Calu3 (cell line): ENCODE data around the gene C2orf80. TPM values are rescaled to one million over a fixed set of nuclear protein-coding genes. Genes with fewer than 3 reads are reported as not detected.
"Not testable (repeated sequence)": the region's sequence is repeated elsewhere in the genome, so short reads cannot be mapped to it uniquely, and the experiment has no call there.

ENCODE experiments used
- BruUV-seq: library from RNA; stranded (reverse); fragments of 400-500 nt; replicated peaks from 2 replicates; lab custom pipeline; 2021; lab: Mats Ljungman, UMichigan
- CTCF ChIA-PET: fragments of 300-600 bp; sonication (Branson Sonifier 250); formaldehyde crosslinking; loops from one replicate; lab custom pipeline; 2022; ENCODE audit warnings: antibody characterized with exemption; lab: Charles Lee
- DNase-seq: peaks from one replicate; pipeline ENCODE4 v3.0.0; 2022
- H3K27ac Mint-ChIP-seq: one replicate; pipeline ENCODE4 v1.8.0; 2022; ENCODE audit warnings: mixed read lengths; ENCODE audit not compliant: unreplicated experiment
- H3K27me3 Mint-ChIP-seq: one replicate; pipeline ENCODE4 v1.8.0; 2022; ENCODE audit warnings: mixed read lengths; ENCODE audit not compliant: unreplicated experiment
- H3K36me3 Mint-ChIP-seq: one replicate; pipeline ENCODE4 v1.8.0; 2022; ENCODE audit warnings: mild to moderate bottlenecking, moderate library complexity, mixed read lengths; ENCODE audit not compliant: insufficient read depth, unreplicated experiment
- H3K4me1 Mint-ChIP-seq: one replicate; pipeline ENCODE4 v1.8.0; 2022; ENCODE audit warnings: mild to moderate bottlenecking, low read depth, mixed read lengths; ENCODE audit not compliant: unreplicated experiment
- H3K4me3 Mint-ChIP-seq: one replicate; pipeline ENCODE4 v1.8.0; 2022; ENCODE audit warnings: mild to moderate bottlenecking, low read depth, moderate library complexity, mixed read lengths; ENCODE audit not compliant: unreplicated experiment
- H3K9me3 Mint-ChIP-seq: one replicate; pipeline ENCODE4 v1.8.0; 2022; ENCODE audit warnings: low read depth, mixed read lengths; ENCODE audit not compliant: unreplicated experiment
- intact Hi-C: fragments of 100-400 bp; cut with micrococcal nuclease; formaldehyde crosslinking; loops from one replicate; pipeline ENCODE4 v1.10.0; 2022; ENCODE audit not compliant: unreplicated experiment
- total RNA-seq: library from RNA; stranded (reverse); gene quantifications from 2 replicates; pipeline ENCODE4 v1.2.3, GENCODE V29; 2022
- TF ChIP-seq, protein P1 (sequence below): fragments of 200-600 bp; IDR thresholded peaks from one replicate; pipeline ENCODE4 v1.8.0; 2022; ENCODE audit warnings: antibody characterized with exemption; ENCODE audit not compliant: unreplicated experiment

C2orf80 gene
- total RNA-seq, 1 experiment from 2014 or later = not detected

DNA sequence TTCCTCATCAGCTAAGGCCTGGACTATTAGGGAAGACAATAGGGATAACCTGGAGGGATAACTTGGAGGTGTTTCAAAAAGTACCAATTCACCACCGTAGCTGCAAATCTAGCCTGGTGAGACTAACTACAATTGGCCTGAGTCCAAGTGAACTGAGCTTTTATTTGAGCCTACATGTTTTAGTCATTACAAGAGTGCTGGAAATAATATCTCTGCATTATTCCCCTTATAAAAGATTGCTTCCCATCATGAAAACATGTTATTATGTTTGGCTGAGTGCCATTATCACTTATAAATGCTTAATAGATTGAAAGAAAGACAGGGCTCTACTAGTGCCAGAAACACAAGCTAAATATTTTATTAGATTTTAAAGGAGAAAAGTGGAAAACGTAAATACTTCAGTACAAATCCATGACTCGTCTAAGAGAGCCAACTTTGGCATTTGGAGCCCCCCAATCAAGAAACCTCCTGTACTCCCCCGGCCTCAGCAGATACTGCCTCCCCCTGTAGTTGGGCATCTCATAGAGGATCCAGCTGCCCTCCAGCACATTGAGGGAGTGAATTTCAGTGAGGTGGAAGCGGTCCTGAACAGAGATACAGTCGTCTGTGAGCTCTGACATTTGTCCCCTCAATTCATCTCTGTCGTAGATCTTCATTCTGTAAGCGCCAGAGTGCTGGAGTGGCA is 47.4 kb downstream of the C2orf80 start:
- H3K36me3 Mint-ChIP-seq = no peaks in the 10 kb centered on the region
- peak overlapping the region; percentile 20 for H3K27ac Mint-ChIP-seq
- intact Hi-C loops = no loop called here
- DNase-seq = no peak
- CTCF ChIA-PET = no interaction called here
- peaks cover 22% of the 10 kb centered on the region for H3K4me1 Mint-ChIP-seq
- H3K9me3 Mint-ChIP-seq = peaks cover 7% of the 10 kb centered on the region
- H3K27me3 Mint-ChIP-seq = no peaks in the 10 kb centered on the region
- BruUV-seq = no TSS peak
- TF ChIP-seq, protein P1, sequence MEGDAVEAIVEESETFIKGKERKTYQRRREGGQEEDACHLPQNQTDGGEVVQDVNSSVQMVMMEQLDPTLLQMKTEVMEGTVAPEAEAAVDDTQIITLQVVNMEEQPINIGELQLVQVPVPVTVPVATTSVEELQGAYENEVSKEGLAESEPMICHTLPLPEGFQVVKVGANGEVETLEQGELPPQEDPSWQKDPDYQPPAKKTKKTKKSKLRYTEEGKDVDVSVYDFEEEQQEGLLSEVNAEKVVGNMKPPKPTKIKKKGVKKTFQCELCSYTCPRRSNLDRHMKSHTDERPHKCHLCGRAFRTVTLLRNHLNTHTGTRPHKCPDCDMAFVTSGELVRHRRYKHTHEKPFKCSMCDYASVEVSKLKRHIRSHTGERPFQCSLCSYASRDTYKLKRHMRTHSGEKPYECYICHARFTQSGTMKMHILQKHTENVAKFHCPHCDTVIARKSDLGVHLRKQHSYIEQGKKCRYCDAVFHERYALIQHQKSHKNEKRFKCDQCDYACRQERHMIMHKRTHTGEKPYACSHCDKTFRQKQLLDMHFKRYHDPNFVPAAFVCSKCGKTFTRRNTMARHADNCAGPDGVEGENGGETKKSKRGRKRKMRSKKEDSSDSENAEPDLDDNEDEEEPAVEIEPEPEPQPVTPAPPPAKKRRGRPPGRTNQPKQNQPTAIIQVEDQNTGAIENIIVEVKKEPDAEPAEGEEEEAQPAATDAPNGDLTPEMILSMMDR = no peak
- H3K4me3 Mint-ChIP-seq = no peak overlapping the region

DNA sequence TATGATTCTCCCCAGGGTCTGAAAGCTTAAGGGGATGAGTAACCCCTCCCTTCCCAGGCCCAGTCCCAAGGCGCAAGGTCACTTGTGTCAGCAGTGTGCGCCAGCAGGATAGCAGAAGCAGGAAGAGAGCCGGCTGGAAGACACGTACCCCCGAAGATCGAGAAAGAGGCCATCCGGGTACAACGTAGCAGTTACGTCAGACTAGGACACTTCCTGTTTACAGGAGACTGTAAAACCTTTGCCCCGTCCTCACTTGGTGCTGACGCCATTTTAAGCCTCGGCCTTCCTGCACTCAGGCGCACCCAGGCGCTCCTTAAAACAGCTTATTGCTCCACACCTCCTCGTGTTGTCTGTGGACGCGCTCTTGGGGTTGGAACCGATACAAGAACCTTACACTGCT is 50.4 kb downstream of the C2orf80 start:
- TF ChIP-seq, protein P1 = no peak
- Mint-ChIP-seq H3K4me1 (peaks cover 22% of the 10 kb centered on the region), H3K27me3 (no peaks in the 10 kb centered on the region), H3K27ac (no peak overlapping the region), H3K4me3 (no peak overlapping the region), H3K9me3 (peaks cover 7% of the 10 kb centered on the region), H3K36me3 (no peaks in the 10 kb centered on the region)
- intact Hi-C loops = no loop called here
- DNase-seq = no peak
- CTCF ChIA-PET = no interaction called here
- BruUV-seq = no TSS peak

DNA sequence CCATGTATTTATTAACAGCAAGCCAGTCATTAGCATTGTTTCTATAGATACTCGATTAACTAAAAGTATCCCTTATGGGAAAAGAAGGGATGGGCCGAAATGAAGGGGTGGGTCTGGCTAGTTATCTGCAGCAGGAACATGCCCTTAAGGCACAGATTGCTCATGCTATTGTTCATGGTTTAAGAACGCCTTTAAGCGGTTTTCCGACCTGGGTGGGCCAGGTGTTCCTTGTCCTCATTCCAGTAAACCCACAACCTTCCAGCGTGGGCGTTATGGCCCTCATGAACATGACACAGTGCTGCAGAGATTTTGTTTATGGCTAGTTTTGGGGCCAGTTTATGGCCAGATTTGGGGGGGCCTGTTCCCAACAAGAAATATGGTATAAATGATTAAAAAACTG is 51.5 kb downstream of the C2orf80 start:
- BruUV-seq, DNase-seq, H3K4me3 Mint-ChIP-seq, CTCF ChIA-PET, H3K36me3 Mint-ChIP-seq, intact Hi-C loops, H3K27me3 Mint-ChIP-seq, H3K27ac Mint-ChIP-seq, H3K9me3 Mint-ChIP-seq: not testable (repeated sequence)
- peaks cover 19% of the 10 kb centered on the region for H3K4me1 Mint-ChIP-seq

DNA sequence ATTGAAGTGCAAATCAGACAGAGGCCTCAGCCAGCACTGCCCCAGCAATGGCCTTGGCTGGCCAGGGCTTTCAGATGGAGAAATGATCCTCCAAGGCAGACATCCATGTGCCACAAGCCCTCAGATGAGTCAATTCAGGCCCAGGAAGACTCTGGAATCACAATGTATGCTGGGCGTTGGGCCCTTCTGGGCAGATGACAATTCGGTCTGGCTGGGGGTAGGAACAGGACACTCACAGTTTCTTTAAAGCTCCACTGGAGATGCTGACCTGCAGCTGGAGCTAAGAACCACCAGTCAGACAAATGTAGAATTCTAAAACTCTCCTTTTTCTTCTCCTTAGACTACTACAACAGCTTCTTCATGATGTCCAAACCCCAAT is 53.1 kb downstream of the C2orf80 start:
- Mint-ChIP-seq H3K27ac (no peak overlapping the region), H3K4me3 (no peak overlapping the region), H3K36me3 (no peaks in the 10 kb centered on the region), H3K4me1 (peaks cover 2% of the 10 kb centered on the region), H3K9me3 (peaks cover 7% of the 10 kb centered on the region), H3K27me3 (no peaks in the 10 kb centered on the region)
- DNase-seq = no peak
- intact Hi-C loops = no loop called here
- TF ChIP-seq, protein P1 = no peak
- CTCF ChIA-PET = no interaction called here
- no TSS peak for BruUV-seq
